Fibroblast of lung (primary cell): ENCODE data around the gene CRP.

Experiments used
- EZH2 ChIP-seq: IDR thresholded peaks from 2 replicates; pipeline ENCODE4 v1.5.1; 2012; ENCODE audit warnings: low read length, control low read depth, mild to moderate bottlenecking; ENCODE audit errors: missing control alignments
- TF ChIP-seq, protein P1 (sequence below), 2 donors: IDR thresholded peaks in 1 of 2; conservative IDR thresholded peaks in 1 of 2; 1 replicate in 1 of 2; 2 replicates in 1 of 2; pipeline ENCODE4 v1.5.1; 2011 to 2012; ENCODE audit warnings: low read length in 2 of 2, control low read depth in 1 of 2, inconsistent platforms in 1 of 2, low read depth in 1 of 2, mild to moderate bottlenecking in 1 of 2

DNA sequence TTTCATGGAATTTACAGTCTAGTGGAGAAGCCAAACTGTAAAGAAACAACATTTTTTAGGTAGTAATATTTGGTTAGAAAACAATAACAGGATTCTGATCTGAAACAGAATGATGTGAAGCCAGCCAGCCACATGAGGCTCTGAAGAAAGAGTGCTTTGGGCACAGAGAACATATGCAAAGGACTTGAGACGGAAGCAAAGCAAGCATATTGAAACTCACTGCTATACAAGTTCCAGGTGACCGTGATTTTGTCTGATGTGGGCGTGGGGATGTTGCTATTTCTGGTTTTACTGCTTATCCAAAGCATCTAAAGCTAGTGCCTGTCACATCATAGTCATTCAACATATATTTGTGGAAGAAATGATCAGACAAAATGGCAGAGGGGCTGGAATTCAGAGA is 14.7 kb downstream of the CRP start:
- TF ChIP-seq EZH2, result no peak
- TF ChIP-seq, protein P1, sequence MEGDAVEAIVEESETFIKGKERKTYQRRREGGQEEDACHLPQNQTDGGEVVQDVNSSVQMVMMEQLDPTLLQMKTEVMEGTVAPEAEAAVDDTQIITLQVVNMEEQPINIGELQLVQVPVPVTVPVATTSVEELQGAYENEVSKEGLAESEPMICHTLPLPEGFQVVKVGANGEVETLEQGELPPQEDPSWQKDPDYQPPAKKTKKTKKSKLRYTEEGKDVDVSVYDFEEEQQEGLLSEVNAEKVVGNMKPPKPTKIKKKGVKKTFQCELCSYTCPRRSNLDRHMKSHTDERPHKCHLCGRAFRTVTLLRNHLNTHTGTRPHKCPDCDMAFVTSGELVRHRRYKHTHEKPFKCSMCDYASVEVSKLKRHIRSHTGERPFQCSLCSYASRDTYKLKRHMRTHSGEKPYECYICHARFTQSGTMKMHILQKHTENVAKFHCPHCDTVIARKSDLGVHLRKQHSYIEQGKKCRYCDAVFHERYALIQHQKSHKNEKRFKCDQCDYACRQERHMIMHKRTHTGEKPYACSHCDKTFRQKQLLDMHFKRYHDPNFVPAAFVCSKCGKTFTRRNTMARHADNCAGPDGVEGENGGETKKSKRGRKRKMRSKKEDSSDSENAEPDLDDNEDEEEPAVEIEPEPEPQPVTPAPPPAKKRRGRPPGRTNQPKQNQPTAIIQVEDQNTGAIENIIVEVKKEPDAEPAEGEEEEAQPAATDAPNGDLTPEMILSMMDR (conservative IDR thresholded peaks at IDR 0.05 in 1 of 2, IDR thresholded peaks at IDR 0.05 in 1 of 2; ENCODE audit: low read depth in 1 of 2, low read length in 2 of 2), result no peak
